Measurements from ENCODE around the gene SPAM1.
"Not testable (repeated sequence)": the region's sequence is repeated elsewhere in the genome, so short reads cannot be mapped to it uniquely, and the experiment has no call there.

Gene SPAM1

GRCh38 chr7:123996327-123996625 is 71.2 kb downstream of the SPAM1 start:
- no peak for TF ChIP-seq CTCF (IDR thresholded peaks at IDR 0.05; ENCODE audit: low read depth, low read length)
- H3K4me3 ChIP-seq (ENCODE audit: low read depth, low read length) = no peak overlapping the region

GRCh38 chr7:123998921-123999320 is 73.9 kb downstream of the SPAM1 start:
- no peak for TF ChIP-seq CTCF (IDR thresholded peaks at IDR 0.05; ENCODE audit: low read depth, low read length)
- no peak overlapping the region for H3K4me3 ChIP-seq (ENCODE audit: low read depth, low read length)

- H3K4me3 ChIP-seq (ENCODE audit: low read depth, low read length) = no peak overlapping the region
- no peak for TF ChIP-seq CTCF (IDR thresholded peaks at IDR 0.05; ENCODE audit: low read depth, low read length)
Observed at GRCh38 chr7:123999703-124000102, 74.7 kb downstream of the SPAM1 start.

- H3K4me3 ChIP-seq (ENCODE audit: low read depth, low read length) = not testable (repeated sequence)
Observed at GRCh38 chr7:124008296-124008695, 83.3 kb downstream of the SPAM1 start.

- no peak for TF ChIP-seq CTCF (IDR thresholded peaks at IDR 0.05; ENCODE audit: low read depth, low read length)
- no peak overlapping the region for H3K4me3 ChIP-seq (ENCODE audit: low read depth, low read length)
Observed at GRCh38 chr7:124009321-124009720, 84.3 kb downstream of the SPAM1 start.
